GM23338 (cell line): ENCODE data around the gene KCNK1. TPM values are rescaled to one million over a fixed set of nuclear protein-coding genes. Genes with fewer than 3 reads are reported as not detected.

Experiments
- ATAC-seq: fragments of 200-7000 bp; cut with Tn5 transposase; 3 replicates; pipeline ENCODE4 v1.9.1; 2020
- DNase-seq: peaks from one replicate; pipeline ENCODE4 v3.0.0-alpha.2; 2015; ENCODE audit warnings: low spot score
- H2AFZ ChIP-seq: fragments of 200-600 bp; sonication (generic); 2 replicates; pipeline ENCODE4 v1.8.0; 2016; ENCODE audit warnings: antibody characterized with exemption, mild to moderate bottlenecking, moderate library complexity
- H3F3A ChIP-seq: fragments of 200-600 bp; sonication (generic); replicated peaks from 2 replicates; pipeline ENCODE4 v1.8.0; 2017; ENCODE audit warnings: antibody characterized with exemption, mixed run types, low read depth
- H3K27ac ChIP-seq: fragments of 200-600 bp; sonication (generic); 2 replicates; pipeline ENCODE4 v1.6.1; 2016; ENCODE audit warnings: low read depth
- H3K27me3 ChIP-seq: fragments of 200-600 bp; sonication (generic); 2 replicates; pipeline ENCODE4 v1.8.0; 2016; ENCODE audit warnings: mild to moderate bottlenecking, mixed run types, moderate library complexity; ENCODE audit not compliant: insufficient read depth
- H3K36me3 ChIP-seq: fragments of 200-600 bp; sonication (generic); 2 replicates; pipeline ENCODE4 v1.8.0; 2016; ENCODE audit warnings: mild to moderate bottlenecking; ENCODE audit not compliant: insufficient read depth
- H3K4me1 ChIP-seq: fragments of 200-600 bp; sonication (generic); 2 replicates; pipeline ENCODE4 v1.8.0; 2016; ENCODE audit warnings: mild to moderate bottlenecking, moderate library complexity; ENCODE audit not compliant: insufficient read depth
- H3K4me2 ChIP-seq: fragments of 200-600 bp; sonication (generic); 2 replicates; pipeline ENCODE4 v1.7.1; 2017; ENCODE audit warnings: mixed run types
- H3K4me3 ChIP-seq: fragments of 200-600 bp; sonication (generic); 2 replicates; pipeline ENCODE4 v1.6.1; 2016; ENCODE audit warnings: mixed run types
- H3K79me2 ChIP-seq: fragments of 200-600 bp; sonication (generic); replicated peaks from 2 replicates; pipeline ENCODE4 v1.8.0; 2017; ENCODE audit warnings: mild to moderate bottlenecking; ENCODE audit not compliant: insufficient read depth
- H3K9me2 ChIP-seq: fragments of 200-600 bp; sonication (generic); 2 replicates; pipeline ENCODE4 v1.8.0; 2017; ENCODE audit not compliant: insufficient read depth
- H4K20me1 ChIP-seq: fragments of 200-600 bp; sonication (generic); replicated peaks from 2 replicates; pipeline ENCODE4 v1.8.0; 2017; ENCODE audit warnings: mild to moderate bottlenecking; ENCODE audit not compliant: insufficient read depth
- H3K27ac Mint-ChIP-seq: 2 replicates; pipeline ENCODE4 v1.8.0; 2020; ENCODE audit warnings: inconsistent platforms, mild to moderate bottlenecking, moderate library complexity, mixed read lengths
- H3K27me3 Mint-ChIP-seq: 3 replicates; pipeline ENCODE4 v1.8.0; 2022; ENCODE audit warnings: low read depth, mild to moderate bottlenecking, moderate library complexity, mixed read lengths, inconsistent platforms; ENCODE audit not compliant: insufficient read depth, poor library complexity
- H3K36me3 Mint-ChIP-seq: 3 replicates; pipeline ENCODE4 v1.8.0; 2021; ENCODE audit warnings: low read depth, mild to moderate bottlenecking, inconsistent platforms, moderate library complexity, mixed read lengths
- H3K4me1 Mint-ChIP-seq: 3 replicates; pipeline ENCODE4 v1.8.0; 2020; ENCODE audit warnings: mild to moderate bottlenecking, inconsistent platforms, mixed read lengths
- H3K4me3 Mint-ChIP-seq: 3 replicates; pipeline ENCODE4 v1.8.0; 2021; ENCODE audit warnings: moderate library complexity, mild to moderate bottlenecking, inconsistent platforms, mixed read lengths
- H3K9me3 Mint-ChIP-seq: 3 replicates; pipeline ENCODE4 v1.8.0; 2020; ENCODE audit warnings: moderate library complexity, mild to moderate bottlenecking, inconsistent platforms, mixed read lengths
- CREB1 ChIP-seq: fragments of 250-450 bp; sonication (Bioruptor Pico); IDR thresholded peaks from 2 replicates; pipeline ENCODE4 v1.5.0; 2020; ENCODE audit warnings: low read depth, mild to moderate bottlenecking, moderate library complexity
- ETS1 ChIP-seq: IDR thresholded peaks from 2 replicates; pipeline ENCODE4 v1.6.1; 2016; ENCODE audit warnings: antibody characterized with exemption
- EZH2phosphoT487 ChIP-seq: fragments of 200-600 bp; sonication (generic); IDR thresholded peaks from one replicate; pipeline ENCODE4 v1.8.1; 2018; ENCODE audit warnings: antibody characterized with exemption; ENCODE audit not compliant: unreplicated experiment
- NANOG ChIP-seq: IDR thresholded peaks from 2 replicates; pipeline ENCODE4 v1.6.1; 2016; ENCODE audit warnings: antibody characterized with exemption, borderline replicate concordance
- STAT1 ChIP-seq: IDR thresholded peaks from one replicate; pipeline ENCODE4 v1.6.1; 2016; ENCODE audit warnings: antibody characterized with exemption; ENCODE audit not compliant: unreplicated experiment
- ZNF331 ChIP-seq: fragments of 250-450 bp; sonication (Bioruptor Pico); IDR thresholded peaks from 2 replicates; pipeline ENCODE4 v1.5.0; 2020; ENCODE audit warnings: low read depth, mild to moderate bottlenecking, moderate library complexity
- ZNF462 ChIP-seq: fragments of 250-450 bp; sonication (Bioruptor Pico); IDR thresholded peaks from 2 replicates; pipeline ENCODE4 v1.5.0; 2020; ENCODE audit warnings: mild to moderate bottlenecking, moderate library complexity
- polyA plus RNA-seq: library from polyadenylated mRNA; unstranded; fragments of >200 nt; fragmentation: Nextera tagmentation; extraction: Ambion mirVana; gene quantifications from 2 replicates; pipeline ENCODE4 v1.2.1, GENCODE V29; 2016
- total RNA-seq: library from RNA; depleted of rRNA; stranded (reverse); fragments of >200 nt; shearing (Covaris generic); gene quantifications from 2 replicates; pipeline ENCODE4 v1.2.3, GENCODE V29; 2014

KCNK1 gene
- total and polyA plus RNA-seq, 2 experiments from 2014 or later = 10.1 to 12.7 TPM

GRCh38 chr1:233572896-233573295 lies 41.0 kb upstream of the KCNK1 start:
- no peaks in the 10 kb centered on the region for H3K9me3 Mint-ChIP-seq
- no peaks in the 10 kb centered on the region for H3K36me3 Mint-ChIP-seq
- no peaks in the 10 kb centered on the region for H3K4me1 Mint-ChIP-seq
- no peak for DNase-seq
- H3K4me1 ChIP-seq = no peaks in the 10 kb centered on the region
- no peak overlapping the region for H3K4me3 ChIP-seq
- H3K27me3 Mint-ChIP-seq = no peaks in the 10 kb centered on the region
- no peak for ATAC-seq
- H3K4me2 ChIP-seq = no peak overlapping the region
- H3K36me3 ChIP-seq = no peaks in the 10 kb centered on the region
- H4K20me1 ChIP-seq = no peaks in the 10 kb centered on the region
- H3F3A ChIP-seq = no peaks in the 10 kb centered on the region
- no peaks in the 10 kb centered on the region for H3K27me3 ChIP-seq
- H3K79me2 ChIP-seq = no peaks in the 10 kb centered on the region
- H2AFZ ChIP-seq = no peak overlapping the region
- TF ChIP-seq NANOG (no peak), ZNF331 (CRISPR knock-in tag) (no peak), ZNF462 (CRISPR knock-in tag) (no peak)
- H3K4me3 Mint-ChIP-seq = no peak overlapping the region
- H3K27ac ChIP-seq = no peak overlapping the region
- H3K9me2 ChIP-seq = no peaks in the 10 kb centered on the region
- no peak overlapping the region for H3K27ac Mint-ChIP-seq

- Mint-ChIP-seq H3K4me3 (no peak overlapping the region), H3K27ac (no peak overlapping the region), H3K4me1 (no peaks in the 10 kb centered on the region), H3K9me3 (0 out of 3 replicates have a peak, but pooled peaks cover 6% of the 10 kb centered on the region), H3K27me3 (no peaks in the 10 kb centered on the region), H3K36me3 (peaks cover 5% of the 10 kb centered on the region; the same call in 1 of the 3 replicates)
- Histone ChIP-seq H3K79me2 (no peaks in the 10 kb centered on the region), H3K4me2 (no peak overlapping the region), H2AFZ (no peak overlapping the region), H3K4me3 (no peak overlapping the region), H3K27me3 (no peaks in the 10 kb centered on the region), H3K9me2 (no peaks in the 10 kb centered on the region), H3K4me1 (no peaks in the 10 kb centered on the region), H4K20me1 (no peaks in the 10 kb centered on the region), H3F3A (no peaks in the 10 kb centered on the region), H3K36me3 (0 out of 2 replicates have a peak, but pooled peaks cover 6% of the 10 kb centered on the region), H3K27ac (no peak overlapping the region)
- no peak for DNase-seq
- ATAC-seq = no peak
- TF ChIP-seq EZH2phosphoT487 = no peak
- TF ChIP-seq ETS1 = no peak
- TF ChIP-seq STAT1 = no peak
- no peak for TF ChIP-seq CREB1 (CRISPR knock-in tag)
Observed at GRCh38 chr1:233575450-233575849, 38.5 kb upstream of the KCNK1 start.
